Osteocyte (in vitro differentiated cells): ENCODE results near the gene GRIK4. TPM values are rescaled to one million over a fixed set of nuclear protein-coding genes. Genes with fewer than 3 reads are reported as not detected.

ENCODE experiments used
- DNase-seq: peaks from one replicate; pipeline ENCODE4 v3.0.0; 2021; ENCODE audit warnings: mixed read lengths; ENCODE audit not compliant: unreplicated experiment; ENCODE audit errors: extremely low spot score
- H3K27ac Mint-ChIP-seq: one replicate; pipeline ENCODE4 v1.8.0; 2021; ENCODE audit warnings: mild to moderate bottlenecking, mixed read lengths; ENCODE audit not compliant: unreplicated experiment
- H3K27me3 Mint-ChIP-seq: one replicate; pipeline ENCODE4 v1.8.0; 2021; ENCODE audit warnings: mixed read lengths; ENCODE audit not compliant: unreplicated experiment
- H3K36me3 Mint-ChIP-seq: one replicate; pipeline ENCODE4 v1.8.0; 2021; ENCODE audit warnings: mixed read lengths; ENCODE audit not compliant: unreplicated experiment
- H3K4me1 Mint-ChIP-seq: one replicate; pipeline ENCODE4 v1.8.0; 2021; ENCODE audit warnings: mixed read lengths; ENCODE audit not compliant: unreplicated experiment
- H3K4me3 Mint-ChIP-seq: one replicate; pipeline ENCODE4 v1.8.0; 2021; ENCODE audit warnings: mild to moderate bottlenecking, moderate library complexity, mixed read lengths; ENCODE audit not compliant: unreplicated experiment
- H3K9me3 Mint-ChIP-seq: one replicate; pipeline ENCODE4 v1.8.0; 2021; ENCODE audit warnings: mixed read lengths; ENCODE audit not compliant: unreplicated experiment
- total RNA-seq: library from RNA; stranded (reverse); gene quantifications from 2 replicates; pipeline ENCODE4 v1.2.1, GENCODE V29; 2021
- TF ChIP-seq, protein P1 (sequence below): fragments of 200-600 bp; sonication (generic); IDR thresholded peaks from 2 replicates; pipeline ENCODE4 v1.5.0; 2021; ENCODE audit warnings: antibody characterized with exemption, mild to moderate bottlenecking, moderate library complexity

The GRIK4 gene
- total RNA-seq, 1 donor from 2014 or later: 0.11 TPM

DNA sequence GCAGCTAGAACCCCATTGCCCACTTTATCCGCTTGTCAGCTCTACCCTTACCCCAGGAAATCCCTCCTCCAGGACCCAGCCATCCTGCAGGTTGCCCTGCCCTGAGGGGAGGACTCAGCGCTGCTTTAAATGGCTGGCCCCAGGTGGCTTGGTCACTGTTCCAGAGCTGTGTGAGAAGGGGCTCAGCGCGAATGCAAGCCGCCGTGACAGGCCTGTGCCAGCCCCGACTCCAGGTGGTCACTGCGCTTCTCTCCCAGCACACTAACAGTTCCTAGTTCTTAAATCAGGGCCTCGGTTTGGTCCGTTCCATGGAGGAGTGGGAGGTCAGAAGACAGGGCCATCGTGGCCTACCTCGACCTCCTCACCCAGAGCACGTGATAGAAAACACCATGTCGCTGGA lies 446.6 kb downstream of the GRIK4 start:
- Mint-ChIP-seq H3K4me1 (no peaks in the 10 kb centered on the region), H3K27me3 (peaks cover 4% of the 10 kb centered on the region), H3K9me3 (no peaks in the 10 kb centered on the region), H3K27ac (no peak overlapping the region), H3K4me3 (no peak overlapping the region), H3K36me3 (no peaks in the 10 kb centered on the region)
- DNase-seq: no peak
- TF ChIP-seq, protein P1, sequence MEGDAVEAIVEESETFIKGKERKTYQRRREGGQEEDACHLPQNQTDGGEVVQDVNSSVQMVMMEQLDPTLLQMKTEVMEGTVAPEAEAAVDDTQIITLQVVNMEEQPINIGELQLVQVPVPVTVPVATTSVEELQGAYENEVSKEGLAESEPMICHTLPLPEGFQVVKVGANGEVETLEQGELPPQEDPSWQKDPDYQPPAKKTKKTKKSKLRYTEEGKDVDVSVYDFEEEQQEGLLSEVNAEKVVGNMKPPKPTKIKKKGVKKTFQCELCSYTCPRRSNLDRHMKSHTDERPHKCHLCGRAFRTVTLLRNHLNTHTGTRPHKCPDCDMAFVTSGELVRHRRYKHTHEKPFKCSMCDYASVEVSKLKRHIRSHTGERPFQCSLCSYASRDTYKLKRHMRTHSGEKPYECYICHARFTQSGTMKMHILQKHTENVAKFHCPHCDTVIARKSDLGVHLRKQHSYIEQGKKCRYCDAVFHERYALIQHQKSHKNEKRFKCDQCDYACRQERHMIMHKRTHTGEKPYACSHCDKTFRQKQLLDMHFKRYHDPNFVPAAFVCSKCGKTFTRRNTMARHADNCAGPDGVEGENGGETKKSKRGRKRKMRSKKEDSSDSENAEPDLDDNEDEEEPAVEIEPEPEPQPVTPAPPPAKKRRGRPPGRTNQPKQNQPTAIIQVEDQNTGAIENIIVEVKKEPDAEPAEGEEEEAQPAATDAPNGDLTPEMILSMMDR: no peak

DNA sequence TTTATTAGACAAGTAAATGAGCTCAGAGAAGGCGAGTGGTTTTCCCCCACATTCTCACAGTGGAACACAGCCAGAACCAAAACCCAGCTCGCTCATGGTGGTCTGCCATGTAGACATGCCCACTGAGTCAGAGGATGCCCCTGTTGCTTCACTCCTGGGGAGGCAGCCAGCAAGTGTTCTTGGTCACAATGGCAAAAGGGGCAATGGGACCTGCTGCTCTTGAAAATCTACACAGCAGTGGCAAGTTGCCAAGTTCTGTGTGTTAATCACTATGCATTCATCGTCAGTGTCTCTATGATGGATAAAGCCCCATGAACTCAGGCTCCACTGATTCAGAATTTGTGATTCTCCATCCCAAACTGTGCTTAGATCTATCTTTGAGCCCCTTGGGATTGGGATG lies 447.6 kb downstream of the GRIK4 start:
- H3K27me3 Mint-ChIP-seq: peaks cover 4% of the 10 kb centered on the region
- no peaks in the 10 kb centered on the region for H3K4me1 Mint-ChIP-seq
- no peak overlapping the region for H3K4me3 Mint-ChIP-seq
- H3K36me3 Mint-ChIP-seq: no peaks in the 10 kb centered on the region
- no peaks in the 10 kb centered on the region for H3K9me3 Mint-ChIP-seq
- TF ChIP-seq, protein P1: no peak
- no peak for DNase-seq
- H3K27ac Mint-ChIP-seq: no peak overlapping the region

DNA sequence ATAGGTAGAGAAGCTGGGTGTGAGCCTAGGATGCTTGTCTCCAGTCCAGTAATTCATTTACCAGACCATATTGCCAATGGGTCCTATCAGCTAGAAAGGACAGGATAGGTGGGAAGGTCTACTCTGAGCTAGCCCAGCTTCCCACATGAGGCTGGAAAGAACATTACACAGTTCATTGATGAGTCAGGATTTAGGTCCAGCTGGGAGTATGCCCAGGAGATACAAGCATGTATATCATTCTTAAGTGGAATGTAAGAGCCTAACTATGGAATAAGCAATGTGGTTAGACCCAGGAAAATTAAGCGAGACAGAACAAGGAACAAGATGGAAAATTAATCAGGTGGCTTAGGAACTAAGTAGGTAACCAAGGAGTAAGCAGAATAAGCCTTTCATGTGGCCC lies 453.3 kb downstream of the GRIK4 start:
- no peaks in the 10 kb centered on the region for H3K36me3 Mint-ChIP-seq
- no peak overlapping the region for H3K4me3 Mint-ChIP-seq
- DNase-seq: no peak
- peaks cover 4% of the 10 kb centered on the region for H3K27me3 Mint-ChIP-seq
- H3K27ac Mint-ChIP-seq: no peak overlapping the region
- no peaks in the 10 kb centered on the region for H3K4me1 Mint-ChIP-seq
- no peaks in the 10 kb centered on the region for H3K9me3 Mint-ChIP-seq
- TF ChIP-seq, protein P1: no peak

DNA sequence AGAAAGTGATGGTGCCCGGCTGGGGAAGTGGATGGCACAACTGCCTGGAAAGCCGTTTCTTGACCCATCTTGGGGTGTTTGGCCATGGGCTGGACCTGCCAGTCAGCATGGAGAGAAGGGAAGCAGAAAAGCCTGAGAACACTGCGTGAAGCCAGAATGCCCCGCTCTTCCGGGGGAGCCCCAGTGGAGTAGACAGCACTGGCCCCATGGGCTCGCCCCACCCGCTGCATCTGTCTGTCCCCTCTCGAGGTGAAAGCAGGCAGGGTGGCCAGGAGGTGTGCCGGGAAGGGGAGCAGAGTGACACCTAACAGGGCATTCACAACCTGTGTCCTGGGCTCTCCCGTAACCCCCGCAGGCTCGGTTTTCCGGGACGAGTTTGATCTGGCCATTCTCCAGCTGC lies 455.3 kb downstream of the GRIK4 start:
- H3K27me3 Mint-ChIP-seq: peaks cover 4% of the 10 kb centered on the region
- DNase-seq: no peak
- TF ChIP-seq, protein P1: no peak

DNA sequence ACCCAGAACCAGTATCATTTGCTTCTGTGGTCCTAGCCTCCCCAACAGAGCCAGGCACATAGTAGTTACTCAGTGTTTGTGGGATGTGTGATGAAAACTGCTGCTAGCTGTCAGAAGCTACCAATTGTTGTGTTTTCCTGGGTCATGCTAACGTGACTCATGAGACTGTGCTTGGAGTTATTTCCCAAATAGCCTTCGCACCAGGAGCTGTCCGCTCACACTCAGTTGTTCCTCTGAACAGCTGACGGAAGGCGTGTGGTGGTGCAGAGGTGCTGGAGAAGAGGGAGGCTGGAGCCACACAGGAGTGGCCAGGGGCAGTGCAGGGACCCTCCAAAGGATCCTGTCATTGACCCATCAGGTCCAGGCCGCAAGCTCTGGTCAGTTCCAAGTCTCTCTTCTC lies 458.4 kb downstream of the GRIK4 start:
- Mint-ChIP-seq H3K4me3 (no peak overlapping the region), H3K27ac (no peak overlapping the region), H3K4me1 (no peaks in the 10 kb centered on the region), H3K27me3 (no peaks in the 10 kb centered on the region), H3K9me3 (no peaks in the 10 kb centered on the region), H3K36me3 (no peaks in the 10 kb centered on the region)
- TF ChIP-seq, protein P1: no peak
- DNase-seq: no peak

More for the DNA sequence above, 455.3 kb downstream of the GRIK4 start:
- Mint-ChIP-seq H3K4me1 (no peaks in the 10 kb centered on the region), H3K36me3 (no peaks in the 10 kb centered on the region), H3K9me3 (no peaks in the 10 kb centered on the region), H3K4me3 (no peak overlapping the region), H3K27ac (no peak overlapping the region)
